OCI-LY7 (cell line): Measurements from ENCODE around the gene ZNF281.

Experiments
- EZH2phosphoT487 ChIP-seq: fragments of 200-600 bp; sonication (generic); IDR thresholded peaks from 2 replicates; pipeline ENCODE4 v1.6.1; 2018; ENCODE audit warnings: low read depth, borderline replicate concordance, mild to moderate bottlenecking, mixed run types, antibody characterized with exemption, low read length, moderate library complexity, mixed read lengths
- TF ChIP-seq, protein P1 (sequence below): fragments of 200-600 bp; sonication (generic); conservative IDR thresholded peaks from 2 replicates; pipeline ENCODE4 v1.5.1; 2014; ENCODE audit warnings: mild to moderate bottlenecking, antibody characterized with exemption, low read length, moderate library complexity, mixed read lengths

DNA sequence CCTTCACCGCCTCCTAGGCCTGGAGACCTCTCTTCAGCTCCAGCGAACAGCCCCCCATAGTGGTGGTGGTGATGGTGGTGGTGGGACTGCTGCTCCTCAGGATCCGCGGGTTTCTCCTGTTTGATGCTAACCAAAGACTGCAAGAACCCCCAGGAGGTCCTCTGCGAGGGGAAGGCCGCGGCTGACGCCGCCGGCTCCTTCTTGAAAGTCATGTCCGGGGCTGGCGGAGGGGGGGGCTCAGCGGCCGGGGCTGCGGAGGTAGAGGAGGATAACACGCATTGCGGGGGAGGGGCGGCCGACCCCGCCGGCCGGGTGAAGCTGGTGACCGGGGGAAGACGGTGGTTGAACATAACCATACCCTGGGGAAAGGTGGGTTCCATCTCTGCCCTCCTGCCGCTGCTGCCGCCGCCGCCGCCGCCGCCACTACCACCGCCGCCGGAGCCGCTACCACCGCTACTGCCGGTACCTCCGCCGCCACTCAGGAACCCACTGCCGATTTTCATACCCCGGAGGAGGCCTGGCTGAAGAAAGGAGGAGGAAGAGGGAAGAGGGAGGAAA, 554 bp downstream of the ZNF281 start:
- TF ChIP-seq, protein P1, sequence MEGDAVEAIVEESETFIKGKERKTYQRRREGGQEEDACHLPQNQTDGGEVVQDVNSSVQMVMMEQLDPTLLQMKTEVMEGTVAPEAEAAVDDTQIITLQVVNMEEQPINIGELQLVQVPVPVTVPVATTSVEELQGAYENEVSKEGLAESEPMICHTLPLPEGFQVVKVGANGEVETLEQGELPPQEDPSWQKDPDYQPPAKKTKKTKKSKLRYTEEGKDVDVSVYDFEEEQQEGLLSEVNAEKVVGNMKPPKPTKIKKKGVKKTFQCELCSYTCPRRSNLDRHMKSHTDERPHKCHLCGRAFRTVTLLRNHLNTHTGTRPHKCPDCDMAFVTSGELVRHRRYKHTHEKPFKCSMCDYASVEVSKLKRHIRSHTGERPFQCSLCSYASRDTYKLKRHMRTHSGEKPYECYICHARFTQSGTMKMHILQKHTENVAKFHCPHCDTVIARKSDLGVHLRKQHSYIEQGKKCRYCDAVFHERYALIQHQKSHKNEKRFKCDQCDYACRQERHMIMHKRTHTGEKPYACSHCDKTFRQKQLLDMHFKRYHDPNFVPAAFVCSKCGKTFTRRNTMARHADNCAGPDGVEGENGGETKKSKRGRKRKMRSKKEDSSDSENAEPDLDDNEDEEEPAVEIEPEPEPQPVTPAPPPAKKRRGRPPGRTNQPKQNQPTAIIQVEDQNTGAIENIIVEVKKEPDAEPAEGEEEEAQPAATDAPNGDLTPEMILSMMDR = peak; percentile 56
- TF ChIP-seq EZH2phosphoT487 = no peak
